ENCODE data around the gene NXN. TPM values are rescaled to one million over a fixed set of nuclear protein-coding genes. Genes with fewer than 3 reads are reported as not detected.
"Not testable (repeated sequence)": the region's sequence is repeated elsewhere in the genome, so short reads cannot be mapped to it uniquely, and the experiment has no call there.

NXN gene
- total RNA-seq, 2 donors from 2014 or later = 124 to 201 TPM

DNA sequence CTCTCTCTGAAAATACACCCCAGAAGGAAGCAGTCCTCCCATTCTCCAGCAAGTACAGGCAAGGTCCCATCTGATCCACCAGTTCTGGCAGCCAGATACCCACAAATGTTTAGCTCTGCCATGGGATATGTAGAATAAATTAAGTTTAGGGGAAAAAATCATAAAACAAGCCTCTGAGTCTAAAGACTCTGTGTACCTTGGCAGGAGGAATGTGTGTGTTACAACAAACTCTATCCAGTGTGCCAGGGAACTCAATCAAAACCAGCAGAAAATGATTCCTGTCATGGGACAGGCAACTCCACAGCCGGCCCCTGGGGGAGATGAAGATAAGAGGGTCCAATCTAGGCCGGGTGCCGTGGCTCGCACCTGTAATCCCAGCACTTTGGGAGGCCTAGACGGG lies 124.0 kb downstream of the NXN start:
- H3K27ac ChIP-seq (ENCODE audit: low read depth, low read length) = no peak overlapping the region
- H3K9me3 Mint-ChIP-seq = no peaks in the 10 kb centered on the region
- no peaks in the 10 kb centered on the region for H3K9me3 ChIP-seq (ENCODE audit: control insufficient read depth, low read length)
- no peak for DNase-seq
- no peak overlapping the region for H3K4me3 Mint-ChIP-seq
- peak overlapping the region; percentile 38 for H3K27ac Mint-ChIP-seq
- no peaks in the 10 kb centered on the region for H3K27me3 ChIP-seq (ENCODE audit: control insufficient read depth, insufficient read depth, low read length, poor library complexity, severe bottlenecking)
- H3K4me1 ChIP-seq (ENCODE audit: control insufficient read depth, insufficient read depth, low read length) = peaks cover 4% of the 10 kb centered on the region
- WGBS, 2 experiments (ENCODE audit: insufficient coverage in 1 of 2, insufficient read length in 1 of 2) = 95 to 97% methylated on average over 4 to 5 of the region's 5 CpGs
- no peaks in the 10 kb centered on the region for H3K27me3 Mint-ChIP-seq (ENCODE audit: insufficient read depth)
- H3K4me3 ChIP-seq (ENCODE audit: low read length) = no peak overlapping the region
- H3K36me3 ChIP-seq (ENCODE audit: control insufficient read depth, insufficient read depth, low read length) = peaks cover 50% of the 10 kb centered on the region
- H3K4me1 Mint-ChIP-seq = peaks cover 16% of the 10 kb centered on the region
- H3K36me3 Mint-ChIP-seq (ENCODE audit: low read depth) = peaks cover 42% of the 10 kb centered on the region
- TF ChIP-seq CTCF (conservative IDR thresholded peaks at IDR 0.05) = no peak
- H3K9ac ChIP-seq (ENCODE audit: extremely low read depth, low read length, poor library complexity, severe bottlenecking) = no peak overlapping the region

- DNase-seq; H3K27ac ChIP-seq (ENCODE audit: low read depth, low read length); H3K9me3 Mint-ChIP-seq; H3K27me3 Mint-ChIP-seq (ENCODE audit: insufficient read depth); H3K27me3 ChIP-seq (ENCODE audit: control insufficient read depth, insufficient read depth, low read length, poor library complexity, severe bottlenecking); H3K9ac ChIP-seq (ENCODE audit: extremely low read depth, low read length, poor library complexity, severe bottlenecking); H3K4me3 ChIP-seq (ENCODE audit: low read length); H3K4me1 ChIP-seq (ENCODE audit: control insufficient read depth, insufficient read depth, low read length); H3K9me3 ChIP-seq (ENCODE audit: control insufficient read depth, low read length); H3K4me3 Mint-ChIP-seq: not testable (repeated sequence)
- H3K36me3 ChIP-seq (ENCODE audit: control insufficient read depth, insufficient read depth, low read length) = peaks cover 49% of the 10 kb centered on the region
- peak overlapping the region; percentile 66 for H3K27ac Mint-ChIP-seq
- peaks cover 28% of the 10 kb centered on the region for H3K4me1 Mint-ChIP-seq
- H3K36me3 Mint-ChIP-seq (ENCODE audit: low read depth) = peaks cover 35% of the 10 kb centered on the region
- 93 to 97% methylated on average over 9 of the region's 9 CpGs for WGBS, 2 experiments (ENCODE audit: insufficient coverage in 1 of 2, insufficient read length in 1 of 2)
Measured at GRCh38 chr17:852850-853249, 126.7 kb downstream of the NXN start.

GRCh38 chr17:852349-852748 lies 127.2 kb downstream of the NXN start:
- H3K36me3 Mint-ChIP-seq (ENCODE audit: low read depth) = peaks cover 34% of the 10 kb centered on the region

More at GRCh38 chr17:852349-852748, 127.2 kb downstream of the NXN start:
- H3K27me3 Mint-ChIP-seq (ENCODE audit: insufficient read depth) = no peaks in the 10 kb centered on the region
- H3K4me1 Mint-ChIP-seq = peaks cover 28% of the 10 kb centered on the region
- H3K27ac ChIP-seq (ENCODE audit: low read depth, low read length) = peak overlapping the region; percentile 81
- H3K4me3 ChIP-seq (ENCODE audit: low read length) = no peak overlapping the region
- H3K9me3 ChIP-seq (ENCODE audit: control insufficient read depth, low read length) = no peaks in the 10 kb centered on the region
- H3K27ac Mint-ChIP-seq = peak overlapping the region; percentile 66
- no peaks in the 10 kb centered on the region for H3K9me3 Mint-ChIP-seq
- H3K9ac ChIP-seq (ENCODE audit: extremely low read depth, low read length, poor library complexity, severe bottlenecking) = no peak overlapping the region
- H3K36me3 ChIP-seq (ENCODE audit: control insufficient read depth, insufficient read depth, low read length) = peaks cover 50% of the 10 kb centered on the region
- no peak for DNase-seq
- WGBS, 2 experiments (ENCODE audit: insufficient coverage in 1 of 2, insufficient read length in 1 of 2) = 83 to 90% methylated on average over 4 to 8 of the region's 10 CpGs
- TF ChIP-seq CTCF (conservative IDR thresholded peaks at IDR 0.05) = no peak
- peaks cover 6% of the 10 kb centered on the region for H3K4me1 ChIP-seq (ENCODE audit: control insufficient read depth, insufficient read depth, low read length)
- no peaks in the 10 kb centered on the region for H3K27me3 ChIP-seq (ENCODE audit: control insufficient read depth, insufficient read depth, low read length, poor library complexity, severe bottlenecking)
- H3K4me3 Mint-ChIP-seq = no peak overlapping the region
